Measurements from ENCODE around the gene DNAI7. TPM values are rescaled to one million over a fixed set of nuclear protein-coding genes. Genes with fewer than 3 reads are reported as not detected.

Gene DNAI7
- total and polyA plus RNA-seq, 9 donors, result 0.65 to 9.5 (median 2.1) TPM

DNA sequence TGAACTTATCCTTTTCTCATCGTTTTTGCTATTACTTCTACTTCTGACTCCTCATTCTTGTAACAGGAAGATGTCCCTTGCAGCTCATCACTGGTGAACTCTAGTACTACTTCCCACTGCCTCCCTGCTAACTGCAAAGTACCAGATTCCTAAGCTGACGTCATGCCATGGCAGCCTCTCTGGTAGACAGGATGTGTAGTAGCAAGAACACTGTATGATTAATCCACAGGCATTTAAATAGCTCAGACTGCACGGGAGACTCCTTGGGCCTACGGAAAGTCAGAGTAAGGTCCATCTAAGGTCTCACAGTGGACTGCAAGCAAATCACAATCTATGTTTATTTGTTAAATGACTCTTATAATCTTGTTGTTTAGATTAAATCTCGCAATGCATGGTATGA, 43.5 kb downstream of the DNAI7 start:
- DNase-seq, result peak in 4 of 5 donors; percentile 33 to 65 (median 42)
- no peak overlapping the region for H3K4me3 ChIP-seq
- H3K4me1 ChIP-seq (ENCODE audit: insufficient read depth), result no peaks in the 10 kb centered on the region
- intact Hi-C loops (cut with DNase I), result no loop called here
- WGBS, 3 donors, result 37 to 42% (median 39%) methylated on average over 5 of the region's 5 CpGs
- no peaks in the 10 kb centered on the region for H3K9me3 ChIP-seq
- TF ChIP-seq, protein P1, sequence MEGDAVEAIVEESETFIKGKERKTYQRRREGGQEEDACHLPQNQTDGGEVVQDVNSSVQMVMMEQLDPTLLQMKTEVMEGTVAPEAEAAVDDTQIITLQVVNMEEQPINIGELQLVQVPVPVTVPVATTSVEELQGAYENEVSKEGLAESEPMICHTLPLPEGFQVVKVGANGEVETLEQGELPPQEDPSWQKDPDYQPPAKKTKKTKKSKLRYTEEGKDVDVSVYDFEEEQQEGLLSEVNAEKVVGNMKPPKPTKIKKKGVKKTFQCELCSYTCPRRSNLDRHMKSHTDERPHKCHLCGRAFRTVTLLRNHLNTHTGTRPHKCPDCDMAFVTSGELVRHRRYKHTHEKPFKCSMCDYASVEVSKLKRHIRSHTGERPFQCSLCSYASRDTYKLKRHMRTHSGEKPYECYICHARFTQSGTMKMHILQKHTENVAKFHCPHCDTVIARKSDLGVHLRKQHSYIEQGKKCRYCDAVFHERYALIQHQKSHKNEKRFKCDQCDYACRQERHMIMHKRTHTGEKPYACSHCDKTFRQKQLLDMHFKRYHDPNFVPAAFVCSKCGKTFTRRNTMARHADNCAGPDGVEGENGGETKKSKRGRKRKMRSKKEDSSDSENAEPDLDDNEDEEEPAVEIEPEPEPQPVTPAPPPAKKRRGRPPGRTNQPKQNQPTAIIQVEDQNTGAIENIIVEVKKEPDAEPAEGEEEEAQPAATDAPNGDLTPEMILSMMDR (IDR thresholded peaks at IDR 0.05), result no peak
- H3K27me3 ChIP-seq, result no peaks in the 10 kb centered on the region
- H3K36me3 ChIP-seq, result no peaks in the 10 kb centered on the region
- no peak overlapping the region for H3K27ac ChIP-seq

DNA sequence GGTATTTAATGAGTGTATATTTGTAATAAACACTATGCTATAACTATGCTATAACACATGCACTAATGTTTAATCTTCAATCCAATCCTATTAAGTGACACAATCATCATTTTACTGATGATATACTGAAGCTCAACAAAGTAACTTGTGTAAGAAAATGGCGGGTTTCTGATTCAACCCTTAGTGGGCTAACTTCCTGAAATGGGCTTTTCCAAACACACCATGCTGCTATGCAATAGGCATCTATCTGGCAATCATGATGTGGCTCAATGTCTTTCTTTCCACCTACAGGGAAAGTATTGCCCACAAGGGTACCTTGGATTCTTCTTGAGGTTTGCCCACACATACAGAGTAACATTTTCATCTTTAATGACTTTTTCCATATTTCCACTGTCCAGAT, 48.3 kb downstream of the DNAI7 start:
- Histone ChIP-seq H3K27ac (no peak overlapping the region), H3K36me3 (no peaks in the 10 kb centered on the region), H3K9me3 (no peaks in the 10 kb centered on the region), H3K27me3 (no peaks in the 10 kb centered on the region), H3K4me1 (ENCODE audit: insufficient read depth) (no peaks in the 10 kb centered on the region), H3K4me3 (no peak overlapping the region)
- intact Hi-C loops (cut with DNase I), result no loop called here
- TF ChIP-seq EP300 (IDR thresholded peaks at IDR 0.05) (no peak), POLR2A (IDR thresholded peaks at IDR 0.05) (no peak)
- TF ChIP-seq, protein P1 (IDR thresholded peaks at IDR 0.05), result no peak
- 93 to 97% (median 95%) methylated on average over 1 of the region's 1 CpG for WGBS, 3 donors
- DNase-seq, result no peak

DNA sequence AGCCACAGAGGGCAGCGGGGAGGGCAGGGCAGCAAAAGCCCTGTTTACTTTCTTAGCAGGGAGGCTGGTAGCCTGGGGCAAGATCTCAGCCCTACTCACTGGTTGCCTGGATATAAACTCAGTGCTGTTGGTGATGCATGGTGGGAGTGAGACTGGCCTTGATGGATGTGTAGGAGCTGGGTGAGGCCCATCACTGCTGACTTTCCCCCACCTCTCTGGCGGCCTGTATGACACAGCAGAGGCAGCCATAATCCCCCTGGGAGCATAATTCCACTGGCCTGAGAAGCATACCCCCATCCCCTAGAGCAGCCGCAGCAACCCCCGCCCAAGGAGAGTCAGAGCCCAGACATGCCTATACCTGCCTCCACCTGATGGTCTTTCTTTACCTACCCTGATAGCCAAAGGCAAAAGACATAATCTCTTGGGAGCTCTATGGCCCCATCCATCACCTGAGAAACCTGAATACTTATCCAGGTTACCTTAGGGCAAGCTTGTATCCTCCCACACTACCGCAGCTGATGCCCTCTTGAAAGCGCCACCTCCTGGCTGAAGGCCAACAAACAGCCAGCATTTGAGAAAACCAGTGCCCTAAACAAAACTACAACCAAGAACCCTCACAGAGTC, 59.3 kb downstream of the DNAI7 start:
- no peaks in the 10 kb centered on the region for H3K9me3 ChIP-seq
- H3K4me1 ChIP-seq (ENCODE audit: insufficient read depth), result no peaks in the 10 kb centered on the region
- no peaks in the 10 kb centered on the region for H3K27me3 ChIP-seq
- no peak for DNase-seq
- intact Hi-C loops (cut with DNase I), result loop anchor here in 1 of 4 donors (10.0 kb wide), 1 partner anchor 141 kb away; no protein-coding TSS in a partner anchor
- no peaks in the 10 kb centered on the region for H3K36me3 ChIP-seq
- 75 to 81% (median 76%) methylated on average over 6 of the region's 6 CpGs for WGBS, 3 donors
- no peak overlapping the region for H3K27ac ChIP-seq
- H3K4me3 ChIP-seq, result no peak overlapping the region
- TF ChIP-seq EP300 (IDR thresholded peaks at IDR 0.05) (no peak), POLR2A (IDR thresholded peaks at IDR 0.05) (no peak)
- TF ChIP-seq, protein P1 (IDR thresholded peaks at IDR 0.05), result no peak

DNA sequence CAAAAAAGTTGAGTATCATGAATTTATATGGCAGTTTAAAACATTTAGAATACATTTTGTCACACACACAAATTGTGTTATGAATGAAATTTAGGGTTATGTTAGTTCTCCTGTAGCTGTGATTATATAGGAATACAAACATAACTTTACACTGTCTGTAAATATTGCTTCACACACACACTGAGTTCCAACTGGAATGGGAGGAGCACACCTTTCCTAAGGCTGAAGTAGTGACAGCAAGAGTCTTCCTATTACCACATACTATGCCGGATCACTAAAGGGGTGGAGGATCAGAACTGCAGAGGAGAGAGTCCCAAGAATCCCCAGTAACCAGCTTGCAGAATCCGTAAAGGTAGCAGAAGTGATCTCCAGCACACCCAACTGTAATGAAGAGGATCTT, 63.7 kb downstream of the DNAI7 start:
- H3K4me1 ChIP-seq (ENCODE audit: insufficient read depth), result no peaks in the 10 kb centered on the region
- no peak for DNase-seq
- no peak overlapping the region for H3K27ac ChIP-seq
- no peaks in the 10 kb centered on the region for H3K27me3 ChIP-seq
- TF ChIP-seq EP300 (IDR thresholded peaks at IDR 0.05) (no peak), POLR2A (IDR thresholded peaks at IDR 0.05) (no peak)
- TF ChIP-seq, protein P1 (IDR thresholded peaks at IDR 0.05), result no peak
- no peaks in the 10 kb centered on the region for H3K9me3 ChIP-seq
- WGBS, 3 donors, result 47 to 81% (median 66%) methylated on average over 2 of the region's 2 CpGs
- intact Hi-C loops (cut with DNase I), result loop anchor here in 2 of 4 donors (5.0 to 10.0 kb wide), 2 partner anchors 136 to 139 kb away; no protein-coding TSS in a partner anchor
- no peaks in the 10 kb centered on the region for H3K36me3 ChIP-seq
- no peak overlapping the region for H3K4me3 ChIP-seq
